NCI-H2107 treated with DMSO at 0.1 percent for 48 hours (cell line): ENCODE results near the gene MTERF4.

Source experiments
- DNase-seq: peaks from one replicate; lab custom pipeline; 2025; ENCODE audit not compliant: unreplicated experiment; lab: John Stamatoyannopoulos, UW

The MTERF4 gene

GRCh38 chr2:241134711-241135110 lies 32.6 kb upstream of the MTERF4 start:
- no peak for DNase-seq

- no peak for DNase-seq
Measured at GRCh38 chr2:241133436-241133820, 31.3 kb upstream of the MTERF4 start.

GRCh38 chr2:241132538-241133435 lies 30.7 kb upstream of the MTERF4 start:
- no peak for DNase-seq

- no peak for DNase-seq
Measured at GRCh38 chr2:241131531-241131930, 29.4 kb upstream of the MTERF4 start.

GRCh38 chr2:241130316-241130715 lies 28.2 kb upstream of the MTERF4 start:
- DNase-seq: no peak

GRCh38 chr2:241129086-241129871 lies 27.2 kb upstream of the MTERF4 start:
- DNase-seq: no peak

GRCh38 chr2:241128266-241128665 lies 26.2 kb upstream of the MTERF4 start:
- no peak for DNase-seq

GRCh38 chr2:241126771-241127202 lies 24.7 kb upstream of the MTERF4 start:
- no peak for DNase-seq

- no peak for DNase-seq
Measured at GRCh38 chr2:241126201-241126611, 24.1 kb upstream of the MTERF4 start.

- no peak for DNase-seq
Measured at GRCh38 chr2:241125626-241126025, 23.5 kb upstream of the MTERF4 start.

- DNase-seq: no peak
Measured at GRCh38 chr2:241123816-241124536, 21.9 kb upstream of the MTERF4 start.

GRCh38 chr2:241122376-241123002 lies 20.4 kb upstream of the MTERF4 start:
- no peak for DNase-seq

- no peak for DNase-seq
Measured at GRCh38 chr2:241121008-241121407, 18.9 kb upstream of the MTERF4 start.

- no peak for DNase-seq
Measured at GRCh38 chr2:241120440-241120839, 18.4 kb upstream of the MTERF4 start.

GRCh38 chr2:241118737-241119505 lies 16.8 kb upstream of the MTERF4 start:
- DNase-seq: no peak

- no peak for DNase-seq
Measured at GRCh38 chr2:241116606-241117560, 14.8 kb upstream of the MTERF4 start.

GRCh38 chr2:241115361-241115760 lies 13.3 kb upstream of the MTERF4 start:
- no peak for DNase-seq

- DNase-seq: no peak
Measured at GRCh38 chr2:241114836-241115235, 12.7 kb upstream of the MTERF4 start.

- no peak for DNase-seq
Measured at GRCh38 chr2:241112592-241112991, 10.5 kb upstream of the MTERF4 start.
